H1 (cell line): ENCODE data around the gene UBD. TPM values are rescaled to one million over a fixed set of nuclear protein-coding genes. Genes with fewer than 3 reads are reported as not detected.

Source experiments
- HDAC6 ChIP-seq: IDR thresholded peaks from one replicate; pipeline ENCODE4 v1.7.1; 2012; ENCODE audit warnings: low read depth, mild to moderate bottlenecking, inconsistent platforms, low read length, moderate library complexity
- RAD21 ChIP-seq, 2 experiments: IDR thresholded peaks in 1 of 2; conservative IDR thresholded peaks in 1 of 2; 2 replicates each; pipeline ENCODE4 v1.6.1; 2011; ENCODE audit warnings: low read depth in 2 of 2, low read length in 2 of 2, improper control_type of control experiment in 1 of 2, inconsistent platforms in 1 of 2, mild to moderate bottlenecking in 1 of 2, moderate library complexity in 1 of 2
- polyA plus RNA-seq, 7 experiments: library from polyadenylated mRNA; depleted of rRNA in 3 of 7; stranded (reverse) in 5 of 7; unstranded in 2 of 7; fragments of >200 nt in 5 of 7; fragments of 200-250 nt in 2 of 7; gene quantifications; 1 replicate in 5 of 7; 2 replicates in 1 of 7; 4 replicates in 1 of 7; pipeline versions ENCODE4 v1.2.1 to v1.2.3, GENCODE V29; 2011 to 2013; ENCODE audit warnings: missing spikeins in 2 of 7, mixed read lengths in 2 of 7
- total RNA-seq: library from RNA; stranded (reverse); fragmentation: NEBNext Ultra II Directional; extraction: Animal tissue kit (Norgen Biotek cat#: 25700); gene quantifications from 2 replicates; pipeline ENCODE4 v1.2.1, GENCODE V29; 2021

Gene UBD
- total and polyA plus RNA-seq, 2 of the 8 experiments (the other 6 are each of a cell fraction or from before 2014, with no cell fraction given), result 0.23 TPM; not detected in 1

DNA sequence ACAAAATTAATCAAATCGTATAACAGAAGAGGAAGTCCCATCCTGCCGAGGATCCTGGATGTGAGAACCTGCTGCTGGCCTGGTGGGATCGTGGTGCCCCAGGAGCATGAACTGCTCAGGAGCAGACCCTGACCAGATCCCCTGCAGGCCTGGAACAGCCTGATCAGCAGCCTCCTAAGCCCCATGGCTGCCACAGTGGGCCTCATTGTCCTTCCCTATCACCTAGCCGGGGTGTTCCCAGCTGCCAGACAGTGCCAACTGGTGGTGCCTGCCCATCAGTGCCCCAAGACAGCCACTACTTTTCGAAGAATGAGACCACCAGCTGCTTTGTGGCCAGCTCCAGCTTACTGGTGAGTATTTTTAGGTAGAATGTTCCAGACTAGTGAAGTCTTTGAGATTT is 52.2 kb downstream of the UBD start (continued):
- TF ChIP-seq RAD21 (IDR thresholded peaks at IDR 0.05 in 1 of 2, conservative IDR thresholded peaks at IDR 0.05 in 1 of 2; ENCODE audit: low read depth in 2 of 2, low read length in 2 of 2) (no peak), HDAC6 (no peak)
